A172 (cell line): ENCODE data around the gene EML4. TPM values are rescaled to one million over a fixed set of nuclear protein-coding genes. Genes with fewer than 3 reads are reported as not detected.
A peak's percentile ranks its signal among the peaks of the same experiment; 100 is the strongest.

Experiments used
- DNase-seq: peaks from one replicate; pipeline ENCODE4 v3.0.0-alpha.2; 2015; ENCODE audit warnings: low spot score
- total RNA-seq: library from RNA; depleted of rRNA; stranded (reverse); fragments of >200 nt; shearing (Covaris generic); gene quantifications from 2 replicates; pipeline ENCODE4 v1.2.3, GENCODE V29; 2014

Gene EML4
- total RNA-seq, 1 experiment from 2014 or later, result 42.6 TPM

DNA sequence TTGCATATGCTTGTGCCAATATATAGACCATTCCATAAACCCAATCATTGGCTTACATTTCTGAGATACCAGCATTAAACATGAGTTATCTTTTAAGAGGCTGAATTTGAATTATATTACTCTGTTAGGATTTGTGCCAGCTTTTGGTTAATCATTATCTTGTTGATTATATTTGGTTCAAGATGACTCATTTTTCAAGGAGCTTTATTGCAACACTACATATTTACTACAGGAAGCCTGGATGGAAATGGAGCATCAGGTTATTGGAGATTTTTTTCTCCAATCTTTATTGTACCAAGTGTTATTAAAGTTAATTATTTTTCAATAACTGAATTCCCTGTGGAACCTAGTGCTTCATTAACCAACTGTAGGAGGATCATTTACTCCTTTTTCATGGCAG, 26.4 kb downstream of the EML4 start:
- DNase-seq, result peak; percentile 21

GRCh38 chr2:42196070-42196402, 26.9 kb downstream of the EML4 start:
- DNase-seq, result no peak

DNA sequence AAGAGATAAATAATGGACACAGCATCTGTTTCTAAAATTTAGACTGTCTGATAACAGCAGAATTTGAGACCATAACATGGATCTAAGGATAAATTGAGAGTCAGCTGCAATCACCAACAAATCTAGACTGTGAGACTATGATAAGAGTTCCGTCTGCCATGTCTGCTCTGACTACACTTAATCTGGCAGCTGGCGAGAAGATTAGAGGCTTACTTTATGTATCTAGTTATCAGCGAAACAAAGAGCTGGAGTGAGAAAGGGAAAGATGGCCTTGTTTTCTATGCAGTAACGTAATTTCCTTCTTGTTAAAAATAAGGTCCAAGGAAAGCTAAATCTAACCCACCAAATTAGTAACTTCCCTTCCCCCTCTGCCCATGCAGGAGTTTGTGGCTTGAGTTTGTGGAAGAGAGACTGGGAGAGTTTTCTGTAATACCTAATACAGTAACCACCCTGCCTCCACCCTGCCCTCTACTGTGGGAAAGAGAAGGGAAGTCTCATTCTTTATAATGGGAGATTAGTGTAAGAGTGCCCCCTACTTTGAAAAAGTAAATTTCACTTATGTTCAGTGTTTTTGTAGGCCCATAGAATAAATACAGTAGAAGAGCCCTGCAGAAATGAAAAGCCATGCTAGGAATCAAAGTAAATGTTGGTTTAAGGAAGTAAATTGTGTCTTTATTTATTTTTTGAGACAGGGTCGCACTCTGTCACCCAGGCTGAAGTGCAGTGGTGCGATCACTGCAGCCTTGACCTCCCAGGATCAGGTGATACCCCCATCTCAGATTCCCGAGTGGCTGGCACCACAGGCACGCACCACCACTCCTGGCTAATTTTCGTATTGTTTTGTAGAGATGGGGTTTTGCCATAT, 27.5 kb downstream of the EML4 start:
- peak; percentile 68 for DNase-seq

DNA sequence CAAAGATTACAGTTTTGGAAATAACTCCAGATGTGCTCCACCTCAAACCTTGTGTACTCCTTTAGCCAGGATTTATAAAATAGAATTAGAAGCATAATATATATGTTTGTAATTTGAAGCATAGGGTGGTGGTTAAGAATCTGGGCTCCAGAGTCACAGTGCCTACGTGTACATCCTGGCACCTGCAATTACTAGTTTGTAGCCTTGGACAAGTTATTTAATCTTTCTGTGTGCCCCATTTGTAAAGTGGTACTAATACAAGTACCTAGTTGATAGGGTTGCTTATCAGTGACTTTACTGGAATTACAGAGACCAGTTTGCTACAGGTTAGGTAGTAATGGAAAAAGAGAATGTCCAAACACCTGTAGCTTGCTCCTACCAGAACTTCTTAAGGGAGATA, 28.6 kb downstream of the EML4 start:
- no peak for DNase-seq

GRCh38 chr2:42198466-42198865, 29.3 kb downstream of the EML4 start:
- no peak for DNase-seq

DNA sequence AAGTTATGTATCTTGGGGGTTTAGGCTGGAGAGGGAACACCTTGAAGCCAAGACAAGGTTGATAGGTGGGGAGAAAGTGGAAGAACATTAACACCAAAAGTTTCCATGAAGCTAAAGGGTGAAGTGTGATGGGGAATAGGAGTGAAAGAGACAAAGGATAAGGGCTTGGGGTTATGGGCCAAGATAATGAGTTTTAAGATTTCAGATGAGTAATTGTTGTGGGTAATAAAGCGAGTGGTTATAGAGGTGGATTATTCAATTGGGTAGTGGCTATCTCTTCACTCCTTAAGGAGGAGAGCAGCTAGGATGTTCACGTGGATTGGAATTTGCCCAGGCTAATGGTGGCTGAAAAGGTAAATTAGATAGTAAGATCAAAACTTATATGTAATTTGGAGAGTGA, 29.8 kb downstream of the EML4 start:
- no peak for DNase-seq

DNA sequence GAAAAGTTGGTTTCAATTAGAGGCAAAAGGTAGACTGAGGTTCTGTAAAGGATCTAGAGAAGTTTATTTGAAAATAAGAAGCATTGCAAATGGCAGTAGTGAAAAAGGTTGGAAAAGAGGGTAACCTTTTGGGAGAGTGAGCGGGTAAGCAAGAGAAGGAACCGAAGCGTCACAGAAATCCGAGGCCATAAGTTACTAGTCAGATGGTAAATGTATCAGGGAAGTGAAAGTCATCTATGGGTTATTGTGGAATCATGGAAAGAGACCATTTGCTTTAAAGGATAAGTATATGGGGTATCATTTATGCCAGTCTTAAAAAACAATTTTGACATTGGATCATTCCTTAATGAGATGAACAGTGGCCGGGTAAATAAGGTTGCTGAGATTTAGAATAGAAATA, 30.5 kb downstream of the EML4 start:
- DNase-seq, result no peak

DNA sequence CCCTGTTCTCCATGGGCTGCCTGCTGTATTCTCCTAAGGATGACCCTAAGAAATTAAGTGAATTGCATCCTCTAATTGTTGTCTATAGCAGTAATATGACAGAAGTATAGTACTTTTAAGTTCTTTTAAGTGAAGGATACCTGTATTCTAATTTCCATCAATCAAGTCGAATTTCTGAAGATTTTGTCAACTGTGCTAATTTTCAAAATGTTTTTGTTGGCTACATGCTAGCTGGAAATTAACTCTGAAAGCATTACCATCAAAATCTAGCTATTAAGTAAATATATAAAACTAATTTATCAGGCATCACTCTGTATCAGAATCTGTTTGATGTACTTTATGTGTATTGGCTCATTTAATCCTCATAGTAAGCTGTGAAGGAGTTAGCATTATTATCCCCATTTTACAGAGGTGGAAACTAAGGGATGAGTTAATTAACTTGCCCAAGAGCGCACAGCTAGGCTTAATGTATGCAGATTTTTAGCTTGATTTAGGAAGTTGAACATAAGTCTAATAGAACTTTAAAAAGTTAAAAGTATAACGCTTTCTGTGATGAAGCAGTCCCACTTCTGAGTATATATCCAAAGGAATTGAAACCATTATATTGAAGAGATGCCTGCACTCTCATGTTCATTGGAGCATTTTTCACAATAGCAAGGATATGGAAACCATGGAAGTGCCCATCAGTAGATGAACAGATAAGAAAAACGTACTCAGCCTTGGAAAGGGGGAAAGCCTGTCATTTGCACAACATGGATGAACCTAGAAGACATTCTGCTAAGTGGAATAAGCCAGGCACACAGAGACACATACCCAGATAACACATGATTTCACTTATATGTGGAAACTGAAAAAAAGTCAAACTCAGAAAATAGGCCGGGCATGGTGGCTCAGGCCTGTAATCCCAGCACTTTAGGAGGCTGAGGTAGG, 32.0 kb downstream of the EML4 start:
- no peak for DNase-seq

GRCh38 chr2:42202634-42203008, 33.5 kb downstream of the EML4 start:
- DNase-seq, result no peak

- no peak for DNase-seq
These were observed 34.6 kb downstream of the EML4 start for GRCh38 chr2:42203792-42204191.

DNA sequence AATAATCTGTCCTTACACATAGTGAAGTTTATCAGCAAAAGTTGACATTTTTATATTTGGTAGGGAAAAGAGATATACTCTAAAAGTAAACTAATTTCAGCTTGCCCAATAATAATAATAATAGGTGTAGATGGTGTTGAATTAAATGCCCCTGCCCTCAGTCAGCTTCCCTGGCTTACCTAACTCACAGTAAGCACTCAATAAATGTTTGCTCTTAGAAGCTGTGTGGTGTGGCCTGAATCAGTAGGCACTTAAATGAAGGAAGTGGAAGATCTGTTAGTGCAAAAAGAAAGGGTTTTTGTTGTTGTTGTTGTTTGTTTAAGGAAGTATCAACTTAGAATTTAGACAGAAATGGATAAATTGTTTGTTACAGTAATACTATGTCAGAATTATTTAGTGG, 36.2 kb downstream of the EML4 start:
- no peak for DNase-seq

DNA sequence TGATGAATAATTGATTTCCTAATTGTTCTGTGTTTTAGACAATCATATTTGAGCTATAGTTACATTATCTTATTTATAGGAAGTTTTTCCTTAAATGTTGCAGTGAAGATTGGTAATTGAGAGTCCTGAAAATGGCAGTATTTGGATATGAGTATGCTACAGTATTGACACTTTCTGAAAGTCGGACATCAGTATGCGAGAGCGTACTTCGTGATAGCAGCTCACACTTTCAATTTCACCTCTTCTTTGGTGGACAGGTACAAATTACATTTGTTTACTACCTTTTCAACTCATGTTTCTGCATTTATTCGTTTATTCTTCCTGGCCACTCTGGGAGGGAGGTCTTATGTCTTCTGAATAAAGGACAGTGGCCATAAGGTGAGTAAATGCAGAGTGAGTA, 38.7 kb downstream of the EML4 start:
- DNase-seq, result no peak

DNA sequence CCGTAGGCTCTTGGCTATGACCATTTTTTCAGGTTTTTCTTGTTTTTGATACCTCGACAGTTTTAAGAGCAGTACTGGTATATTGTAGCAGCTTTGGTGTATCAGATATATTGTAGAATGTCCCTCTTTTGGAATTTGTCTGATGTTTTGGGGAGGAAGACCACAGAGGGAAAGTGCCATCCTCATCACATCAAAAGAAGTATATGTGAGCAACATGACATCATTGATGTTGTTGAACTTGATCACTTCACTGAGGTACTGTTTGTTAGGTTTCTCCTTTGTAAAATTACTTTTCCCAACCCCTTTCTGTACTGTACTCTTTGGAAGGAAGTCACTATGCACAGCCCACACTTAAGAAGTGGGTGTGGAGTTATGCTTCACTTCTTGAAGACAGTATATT, 41.0 kb downstream of the EML4 start:
- DNase-seq, result no peak

- no peak for DNase-seq
These were observed 42.1 kb downstream of the EML4 start for GRCh38 chr2:42211291-42211690.

- DNase-seq, result no peak
These were observed 45.5 kb downstream of the EML4 start for GRCh38 chr2:42214669-42215068.

DNA sequence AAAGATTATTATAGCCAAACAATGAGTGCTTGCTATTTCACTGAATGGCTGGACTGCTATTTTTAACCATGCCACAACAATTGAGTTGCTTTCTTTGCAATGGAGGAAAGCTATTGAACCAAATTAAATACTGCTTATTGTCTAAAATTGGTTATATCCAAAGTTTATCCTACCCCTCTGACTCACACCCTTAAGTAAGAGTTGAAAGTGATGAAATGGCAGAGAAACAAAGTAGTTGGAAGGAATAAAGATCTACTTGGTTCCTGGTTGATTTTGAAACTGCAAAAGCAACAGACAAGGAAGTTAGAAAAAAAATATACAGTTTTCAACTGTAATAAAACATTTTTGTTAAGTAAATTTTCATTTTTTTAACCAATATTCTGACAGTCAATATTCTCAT, 47.5 kb downstream of the EML4 start:
- no peak for DNase-seq

DNA sequence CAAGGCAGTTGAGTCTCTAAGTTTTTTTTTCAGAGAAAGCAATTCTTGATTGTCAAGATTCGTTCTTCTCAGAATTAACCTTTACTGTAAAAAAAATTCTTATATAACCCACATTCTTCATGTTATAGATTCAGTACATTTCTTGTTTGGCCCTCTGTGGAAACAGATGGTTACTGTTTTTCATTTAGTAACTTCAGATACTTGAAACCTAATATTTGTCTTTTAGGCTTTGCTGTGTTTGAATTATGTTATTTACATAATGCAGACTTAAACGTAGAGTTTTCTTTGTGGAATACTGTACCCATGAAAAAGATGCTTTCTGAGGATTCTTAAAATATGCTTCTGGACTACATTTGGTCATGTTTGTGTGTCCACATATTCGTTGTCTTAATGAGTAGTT, 48.2 kb downstream of the EML4 start:
- DNase-seq, result no peak

GRCh38 chr2:42217914-42218313, 48.8 kb downstream of the EML4 start:
- no peak for DNase-seq

DNA sequence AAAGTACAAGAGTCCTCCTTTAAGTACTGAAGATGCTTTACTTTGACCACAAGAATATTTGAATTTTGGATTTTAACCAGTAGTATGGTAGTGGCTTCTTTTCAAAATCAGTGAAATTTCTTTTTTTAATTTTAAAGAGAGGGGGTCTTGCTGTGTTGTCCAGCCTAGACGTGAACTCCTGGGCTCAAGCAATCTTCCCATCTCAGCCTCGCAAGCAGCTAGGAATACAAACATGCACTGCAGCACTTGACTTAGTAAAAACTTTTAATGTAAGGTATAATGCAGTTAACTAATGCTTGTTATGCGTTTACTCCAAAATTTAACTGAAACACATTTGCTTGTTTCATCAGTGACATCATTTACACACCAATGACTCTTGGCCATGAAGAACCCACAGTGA, 49.6 kb downstream of the EML4 start:
- DNase-seq, result no peak

DNA sequence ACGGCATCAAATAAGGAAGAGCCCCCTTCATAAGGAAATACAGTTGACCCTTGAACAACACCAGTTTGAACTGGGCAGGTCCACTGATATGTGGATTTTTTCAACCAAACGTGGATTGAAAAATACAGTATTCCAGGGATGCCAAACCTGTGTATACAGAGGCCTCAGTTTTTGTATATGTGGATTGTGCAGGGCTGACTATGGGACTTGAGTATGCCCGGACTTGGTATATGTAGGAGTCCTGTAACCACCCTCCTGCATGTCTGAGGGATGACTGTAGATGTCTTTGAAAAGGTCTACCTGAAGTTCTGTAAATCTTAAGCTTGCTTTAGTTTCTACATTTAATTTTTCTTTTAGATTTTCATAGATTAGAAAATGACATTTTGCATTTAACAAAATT, 50.0 kb downstream of the EML4 start:
- no peak for DNase-seq

DNA sequence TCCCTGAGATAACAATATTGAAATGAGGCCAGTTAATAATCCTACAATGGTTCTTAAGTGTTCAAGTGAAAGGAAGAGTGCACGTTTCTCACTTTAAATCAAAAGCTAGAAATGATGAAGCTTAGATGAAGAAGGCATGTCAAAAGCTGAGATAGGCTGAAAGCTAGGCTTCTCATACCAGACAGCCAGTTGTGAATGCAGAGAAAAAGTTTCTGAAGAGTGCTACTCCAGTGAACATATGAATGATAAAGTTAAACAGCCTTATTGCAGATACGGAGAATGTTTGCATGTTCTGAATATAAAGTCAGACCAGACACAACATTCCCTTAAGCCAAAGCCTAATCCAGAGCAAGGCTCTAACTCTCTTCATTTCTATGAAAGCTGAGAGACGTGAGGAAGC, 51.4 kb downstream of the EML4 start:
- no peak for DNase-seq

- no peak for DNase-seq
These were observed 54.1 kb downstream of the EML4 start for GRCh38 chr2:42223067-42223854.
